HEK293 (cell line): ENCODE data around the gene TIGD7.

Experiments
- ELK4 ChIP-seq: IDR thresholded peaks from 2 replicates; pipeline ENCODE4 v1.6.1; 2011; ENCODE audit warnings: mild to moderate bottlenecking, low read depth, low read length, borderline replicate concordance
- GLIS2 ChIP-seq: fragments of 450-650 bp; formaldehyde crosslinking; IDR thresholded peaks from 2 replicates; pipeline ENCODE4 v1.5.1; 2016; ENCODE audit warnings: missing biosample characterization, missing genetic modification characterization
- KLF8 ChIP-seq: fragments of 450-650 bp; formaldehyde crosslinking; IDR thresholded peaks from 2 replicates; pipeline ENCODE4 v1.5.1; 2016; ENCODE audit warnings: missing biosample characterization, missing genetic modification characterization
- SP7 ChIP-seq: fragments of 450-650 bp; formaldehyde crosslinking; IDR thresholded peaks from 2 replicates; pipeline ENCODE4 v1.5.1; 2016; ENCODE audit warnings: missing biosample characterization, missing genetic modification characterization
- TCF7L2 ChIP-seq: IDR thresholded peaks from 2 replicates; pipeline ENCODE4 v1.6.1; 2011; ENCODE audit warnings: low read depth, mild to moderate bottlenecking, inconsistent platforms, low read length, moderate library complexity, borderline replicate concordance
- WT1 ChIP-seq: fragments of 450-650 bp; formaldehyde crosslinking; IDR thresholded peaks from 2 replicates; pipeline ENCODE4 v1.5.1; 2016; ENCODE audit warnings: missing biosample characterization, missing genetic modification characterization
- ZBTB49 ChIP-seq: fragments of 450-650 bp; formaldehyde crosslinking; IDR thresholded peaks from 2 replicates; pipeline ENCODE4 v1.5.1; 2016; ENCODE audit warnings: missing biosample characterization, missing genetic modification characterization, low read depth
- ZEB2 ChIP-seq: fragments of 450-650 bp; formaldehyde crosslinking; IDR thresholded peaks from 2 replicates; pipeline ENCODE4 v1.5.1; 2016; ENCODE audit warnings: missing biosample characterization, missing genetic modification characterization
- ZFP69B ChIP-seq: fragments of 450-650 bp; formaldehyde crosslinking; IDR thresholded peaks from 2 replicates; pipeline ENCODE4 v1.5.1; 2016; ENCODE audit warnings: missing biosample characterization, missing genetic modification characterization
- ZNF140 ChIP-seq: fragments of 450-650 bp; formaldehyde crosslinking; IDR thresholded peaks from 2 replicates; pipeline ENCODE4 v1.5.1; 2016; ENCODE audit warnings: missing biosample characterization, missing genetic modification characterization
- ZNF146 ChIP-seq: fragments of 450-650 bp; formaldehyde crosslinking; IDR thresholded peaks from 2 replicates; pipeline ENCODE4 v1.5.1; 2016; ENCODE audit warnings: missing biosample characterization, missing genetic modification characterization
- ZNF155 ChIP-seq: fragments of 450-650 bp; formaldehyde crosslinking; IDR thresholded peaks from 2 replicates; pipeline ENCODE4 v1.5.1; 2016; ENCODE audit warnings: missing biosample characterization, missing genetic modification characterization
- ZNF16 ChIP-seq: fragments of 450-650 bp; formaldehyde crosslinking; IDR thresholded peaks from 2 replicates; pipeline ENCODE4 v1.5.1; 2016; ENCODE audit warnings: low read depth, missing biosample characterization, missing genetic modification characterization
- ZNF175 ChIP-seq: fragments of 450-650 bp; formaldehyde crosslinking; IDR thresholded peaks from 2 replicates; pipeline ENCODE4 v1.5.1; 2016; ENCODE audit warnings: missing biosample characterization, missing genetic modification characterization
- ZNF2 ChIP-seq: fragments of 450-650 bp; formaldehyde crosslinking; IDR thresholded peaks from 2 replicates; pipeline ENCODE4 v1.5.1; 2016; ENCODE audit warnings: missing biosample characterization, missing genetic modification characterization
- ZNF266 ChIP-seq: fragments of 450-650 bp; formaldehyde crosslinking; IDR thresholded peaks from 2 replicates; pipeline ENCODE4 v1.5.1; 2016; ENCODE audit warnings: missing biosample characterization, missing genetic modification characterization, low read depth
- ZNF354C ChIP-seq: fragments of 450-650 bp; formaldehyde crosslinking; IDR thresholded peaks from 2 replicates; pipeline ENCODE4 v1.5.1; 2016; ENCODE audit warnings: missing biosample characterization, missing genetic modification characterization, low read depth, borderline replicate concordance
- ZNF404 ChIP-seq: fragments of 450-650 bp; formaldehyde crosslinking; IDR thresholded peaks from 2 replicates; pipeline ENCODE4 v1.5.1; 2017; ENCODE audit warnings: missing biosample characterization, missing genetic modification characterization
- ZNF416 ChIP-seq: fragments of 450-650 bp; formaldehyde crosslinking; IDR thresholded peaks from 2 replicates; pipeline ENCODE4 v1.5.1; 2016; ENCODE audit warnings: missing biosample characterization, missing genetic modification characterization
- ZNF426 ChIP-seq: fragments of 450-650 bp; formaldehyde crosslinking; IDR thresholded peaks from 2 replicates; pipeline ENCODE4 v1.5.1; 2017; ENCODE audit warnings: missing biosample characterization, missing genetic modification characterization, mild to moderate bottlenecking, inconsistent platforms, moderate library complexity
- ZNF510 ChIP-seq: fragments of 450-650 bp; formaldehyde crosslinking; IDR thresholded peaks from 2 replicates; pipeline ENCODE4 v1.5.1; 2018; ENCODE audit warnings: mild to moderate bottlenecking, missing genetic modification characterization, missing biosample characterization; ENCODE audit not compliant: insufficient replicate concordance
- ZNF548 ChIP-seq: fragments of 450-650 bp; formaldehyde crosslinking; IDR thresholded peaks from 2 replicates; pipeline ENCODE4 v1.5.1; 2016; ENCODE audit warnings: missing biosample characterization, missing genetic modification characterization
- ZNF555 ChIP-seq: fragments of 450-650 bp; formaldehyde crosslinking; conservative IDR thresholded peaks from 2 replicates; pipeline ENCODE4 v1.5.1; 2017; ENCODE audit warnings: missing biosample characterization, mild to moderate bottlenecking, missing genetic modification characterization, inconsistent platforms
- ZNF561 ChIP-seq: fragments of 450-650 bp; IDR thresholded peaks from 2 replicates; pipeline ENCODE4 v1.5.1; 2018; ENCODE audit warnings: missing biosample characterization, missing genetic modification characterization, borderline replicate concordance
- ZNF600 ChIP-seq: fragments of 450-650 bp; formaldehyde crosslinking; IDR thresholded peaks from 2 replicates; pipeline ENCODE4 v1.5.1; 2016; ENCODE audit warnings: missing biosample characterization, missing genetic modification characterization
- ZNF621 ChIP-seq: fragments of 450-650 bp; formaldehyde crosslinking; IDR thresholded peaks from 2 replicates; pipeline ENCODE4 v1.5.1; 2017; ENCODE audit warnings: missing biosample characterization, missing genetic modification characterization
- ZNF624 ChIP-seq: fragments of 450-650 bp; formaldehyde crosslinking; IDR thresholded peaks from 2 replicates; pipeline ENCODE4 v1.5.1; 2017; ENCODE audit warnings: missing biosample characterization, missing genetic modification characterization
- ZNF664 ChIP-seq: fragments of 450-650 bp; formaldehyde crosslinking; IDR thresholded peaks from 2 replicates; pipeline ENCODE4 v1.5.1; 2016; ENCODE audit warnings: missing biosample characterization, missing genetic modification characterization
- ZSCAN16 ChIP-seq: fragments of 450-650 bp; formaldehyde crosslinking; IDR thresholded peaks from 2 replicates; pipeline ENCODE4 v1.5.1; 2016; ENCODE audit warnings: missing biosample characterization, missing genetic modification characterization
- TF ChIP-seq, protein P1 (sequence below): fragments of 450-650 bp; formaldehyde crosslinking; IDR thresholded peaks from 2 replicates; pipeline ENCODE4 v1.5.1; 2016; ENCODE audit warnings: missing biosample characterization, missing genetic modification characterization
- TF ChIP-seq, protein P2 (sequence below): fragments of 450-650 bp; formaldehyde crosslinking; IDR thresholded peaks from 2 replicates; pipeline ENCODE4 v1.5.1; 2016; ENCODE audit warnings: missing biosample characterization, missing genetic modification characterization
- TF ChIP-seq, protein P3 (sequence below): fragments of 450-650 bp; formaldehyde crosslinking; IDR thresholded peaks from 2 replicates; pipeline ENCODE4 v1.5.1; 2017; ENCODE audit warnings: missing biosample characterization, missing genetic modification characterization

The TIGD7 gene

DNA sequence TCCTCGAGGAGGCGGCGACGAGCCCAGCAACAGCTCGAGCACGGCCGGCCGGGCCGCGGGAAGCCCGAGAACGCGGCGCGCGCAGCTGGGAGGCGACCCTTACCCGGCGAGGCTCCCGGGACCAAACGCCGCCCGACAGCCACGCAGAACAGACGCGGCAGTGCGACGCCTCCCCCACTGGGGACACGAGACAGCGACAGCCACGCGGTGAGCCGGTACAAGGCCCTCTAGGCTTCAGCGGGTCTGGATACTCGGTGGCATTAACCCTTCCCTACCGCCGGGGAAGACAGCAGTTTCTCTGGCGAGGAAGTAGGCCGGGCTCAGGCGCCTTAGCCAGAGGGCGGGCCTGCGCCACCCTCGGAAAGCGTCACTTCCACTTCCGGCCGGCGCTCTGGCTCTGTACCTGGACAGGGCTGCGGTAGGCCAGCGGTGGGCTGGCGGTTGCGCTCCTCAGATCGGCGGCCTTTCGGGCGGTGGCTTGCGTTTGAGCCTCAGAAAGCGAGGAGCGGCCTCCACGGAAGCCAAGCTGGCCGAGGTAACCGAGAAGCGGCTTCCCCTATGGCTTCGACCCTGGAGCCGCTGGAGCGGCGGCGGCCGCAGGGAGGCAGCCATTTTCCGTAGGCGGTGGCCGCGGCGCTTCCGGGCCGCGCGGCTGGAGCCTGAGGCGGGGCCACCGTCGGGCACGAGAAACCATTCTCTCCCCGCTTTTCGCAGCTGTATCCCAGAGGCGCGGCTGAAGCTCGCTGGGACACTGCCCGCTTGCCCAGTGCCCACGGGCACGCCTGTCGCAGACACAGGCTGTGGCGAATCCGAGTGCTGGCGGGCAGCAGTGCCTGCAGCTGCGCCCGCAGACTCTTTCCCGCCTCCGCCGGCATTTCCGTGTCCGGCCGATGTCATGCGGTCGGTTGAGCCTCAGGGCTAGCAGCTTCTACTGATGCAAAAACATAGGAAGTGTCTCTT is at the start of gene TIGD7, which contains the start of gene ZNF75A (continued):
- TF ChIP-seq GLIS2 (no peak), ZNF510 (tag by site-specific recombination) (no peak), ZNF140 (no peak), ZNF266 (tag by site-specific recombination) (no peak), ZNF555 (tag by site-specific recombination) (no peak), ZNF600 (tag by site-specific recombination) (peak; percentile 97), ELK4 (peak; percentile 27; the same call in 1 of the 2 replicates), SP7 (tag by site-specific recombination) (peak; percentile 68), ZNF426 (no peak), ZNF155 (tag by site-specific recombination) (no peak), ZNF548 (peak; percentile 68; the same call in 1 of the 2 replicates), ZFP69B (tag by site-specific recombination) (peak; percentile 33; the same call in 1 of the 2 replicates), ZNF2 (tag by site-specific recombination) (peak; percentile 59; the same call in 1 of the 2 replicates), ZNF624 (no peak), WT1 (tag by site-specific recombination) (no peak), TCF7L2 (no peak), ZNF146 (tag by site-specific recombination) (no peak), ZNF404 (no peak), ZSCAN16 (tag by site-specific recombination) (no peak), KLF8 (tag by site-specific recombination) (peak; percentile 45; the same call in 1 of the 2 replicates), ZNF664 (tag by site-specific recombination) (no peak), ZNF16 (no peak), ZEB2 (tag by site-specific recombination) (peak; percentile 50; the same call in 1 of the 2 replicates), ZBTB49 (tag by site-specific recombination) (no peak), ZNF561 (tag by site-specific recombination) (no peak), ZNF175 (no peak), ZNF354C (no peak), ZNF416 (tag by site-specific recombination) (no peak), ZNF621 (tag by site-specific recombination) (no peak)
- TF ChIP-seq, protein P1, sequence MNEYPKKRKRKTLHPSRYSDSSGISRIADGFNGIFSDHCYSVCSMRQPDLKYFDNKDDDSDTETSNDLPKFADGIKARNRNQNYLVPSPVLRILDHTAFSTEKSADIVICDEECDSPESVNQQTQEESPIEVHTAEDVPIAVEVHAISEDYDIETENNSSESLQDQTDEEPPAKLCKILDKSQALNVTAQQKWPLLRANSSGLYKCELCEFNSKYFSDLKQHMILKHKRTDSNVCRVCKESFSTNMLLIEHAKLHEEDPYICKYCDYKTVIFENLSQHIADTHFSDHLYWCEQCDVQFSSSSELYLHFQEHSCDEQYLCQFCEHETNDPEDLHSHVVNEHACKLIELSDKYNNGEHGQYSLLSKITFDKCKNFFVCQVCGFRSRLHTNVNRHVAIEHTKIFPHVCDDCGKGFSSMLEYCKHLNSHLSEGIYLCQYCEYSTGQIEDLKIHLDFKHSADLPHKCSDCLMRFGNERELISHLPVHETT = no peak
- TF ChIP-seq, protein P2, sequence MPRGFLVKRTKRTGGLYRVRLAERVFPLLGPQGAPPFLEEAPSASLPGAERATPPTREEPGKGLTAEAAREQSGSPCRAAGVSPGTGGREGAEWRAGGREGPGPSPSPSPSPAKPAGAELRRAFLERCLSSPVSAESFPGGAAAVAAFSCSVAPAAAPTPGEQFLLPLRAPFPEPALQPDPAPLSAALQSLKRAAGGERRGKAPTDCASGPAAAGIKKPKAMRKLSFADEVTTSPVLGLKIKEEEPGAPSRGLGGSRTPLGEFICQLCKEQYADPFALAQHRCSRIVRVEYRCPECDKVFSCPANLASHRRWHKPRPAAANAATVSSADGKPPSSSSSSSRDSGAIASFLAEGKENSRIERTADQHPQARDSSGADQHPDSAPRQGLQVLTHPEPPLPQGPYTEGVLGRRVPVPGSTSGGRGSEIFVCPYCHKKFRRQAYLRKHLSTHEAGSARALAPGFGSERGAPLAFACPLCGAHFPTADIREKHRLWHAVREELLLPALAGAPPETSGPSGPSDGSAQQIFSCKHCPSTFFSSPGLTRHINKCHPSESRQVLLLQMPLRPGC (tag by site-specific recombination) = peak; percentile 13; the same call in 1 of the 2 replicates
- TF ChIP-seq, protein P3, sequence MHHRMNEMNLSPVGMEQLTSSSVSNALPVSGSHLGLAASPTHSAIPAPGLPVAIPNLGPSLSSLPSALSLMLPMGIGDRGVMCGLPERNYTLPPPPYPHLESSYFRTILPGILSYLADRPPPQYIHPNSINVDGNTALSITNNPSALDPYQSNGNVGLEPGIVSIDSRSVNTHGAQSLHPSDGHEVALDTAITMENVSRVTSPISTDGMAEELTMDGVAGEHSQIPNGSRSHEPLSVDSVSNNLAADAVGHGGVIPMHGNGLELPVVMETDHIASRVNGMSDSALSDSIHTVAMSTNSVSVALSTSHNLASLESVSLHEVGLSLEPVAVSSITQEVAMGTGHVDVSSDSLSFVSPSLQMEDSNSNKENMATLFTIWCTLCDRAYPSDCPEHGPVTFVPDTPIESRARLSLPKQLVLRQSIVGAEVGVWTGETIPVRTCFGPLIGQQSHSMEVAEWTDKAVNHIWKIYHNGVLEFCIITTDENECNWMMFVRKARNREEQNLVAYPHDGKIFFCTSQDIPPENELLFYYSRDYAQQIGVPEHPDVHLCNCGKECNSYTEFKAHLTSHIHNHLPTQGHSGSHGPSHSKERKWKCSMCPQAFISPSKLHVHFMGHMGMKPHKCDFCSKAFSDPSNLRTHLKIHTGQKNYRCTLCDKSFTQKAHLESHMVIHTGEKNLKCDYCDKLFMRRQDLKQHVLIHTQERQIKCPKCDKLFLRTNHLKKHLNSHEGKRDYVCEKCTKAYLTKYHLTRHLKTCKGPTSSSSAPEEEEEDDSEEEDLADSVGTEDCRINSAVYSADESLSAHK (tag by site-specific recombination) = peak; percentile 49; the same call in 1 of the 2 replicates
